CD4-positive, alpha-beta T cell treated with Interferon gamma for 1 hour (primary cell): ENCODE results near the gene LYZ.
A peak's percentile ranks its signal among the peaks of the same experiment; 100 is the strongest.

ENCODE experiments used
- DNase-seq: peaks from one replicate; pipeline ENCODE4 v3.0.0-alpha.2; 2020

The LYZ gene

DNA sequence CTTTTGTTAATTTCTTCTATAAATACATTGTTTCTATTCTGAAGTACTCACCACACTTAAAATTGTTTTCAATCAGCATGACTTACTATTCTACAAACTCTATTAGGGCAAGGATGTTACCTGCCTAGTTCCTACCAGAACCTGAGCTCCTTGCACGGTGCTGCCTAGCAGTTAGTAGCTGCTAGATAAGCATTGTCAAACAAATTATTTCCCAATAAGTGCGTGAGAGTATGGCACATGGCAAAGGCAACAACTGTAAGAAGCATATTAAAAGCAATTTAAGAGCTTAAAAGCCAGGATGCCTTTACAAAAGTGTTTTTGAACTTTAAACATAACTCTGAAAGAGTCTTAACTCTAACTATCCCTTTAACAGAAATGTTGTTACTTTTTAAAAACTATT, 8.2 kb upstream of the LYZ start:
- no peak for DNase-seq

DNA sequence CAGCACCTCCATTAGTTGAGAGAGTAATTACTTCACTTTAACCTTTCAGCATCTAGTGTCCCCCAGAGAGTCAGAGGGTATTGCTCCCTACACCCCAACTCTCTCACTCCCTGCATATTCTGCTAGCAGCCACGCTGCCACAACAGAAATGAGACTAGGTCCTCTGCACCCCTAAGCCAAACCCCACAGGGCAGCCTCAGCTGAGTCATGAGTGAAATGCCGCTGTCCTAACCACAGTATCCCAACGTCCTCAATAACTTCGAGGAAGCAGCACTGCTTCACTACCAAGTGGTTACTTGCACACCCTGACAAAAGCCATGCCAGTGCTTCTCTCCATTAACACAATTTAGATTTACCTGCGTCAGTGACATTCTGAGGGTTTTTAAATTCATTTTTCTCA, 6.9 kb upstream of the LYZ start:
- DNase-seq: peak; percentile 29

DNA sequence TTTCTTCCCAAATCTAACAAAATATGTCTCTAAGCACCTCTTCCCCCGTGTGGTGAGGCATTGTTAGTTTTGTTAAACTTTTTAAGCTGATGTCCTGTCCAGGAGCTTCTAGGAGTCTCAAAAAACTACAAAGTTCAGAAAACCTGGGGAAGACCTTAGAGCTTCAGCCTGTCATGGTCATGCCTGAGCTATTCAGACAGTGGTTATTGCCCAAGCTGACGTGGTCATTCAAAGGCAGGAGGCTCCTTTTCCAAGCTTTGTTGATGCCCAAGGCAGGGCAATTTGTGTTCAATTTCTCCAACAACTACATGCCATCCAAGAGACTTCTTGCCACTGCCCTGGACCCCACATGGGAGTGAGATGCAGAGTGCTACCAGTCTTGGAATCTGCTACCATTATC, 5.8 kb upstream of the LYZ start:
- no peak for DNase-seq

DNA sequence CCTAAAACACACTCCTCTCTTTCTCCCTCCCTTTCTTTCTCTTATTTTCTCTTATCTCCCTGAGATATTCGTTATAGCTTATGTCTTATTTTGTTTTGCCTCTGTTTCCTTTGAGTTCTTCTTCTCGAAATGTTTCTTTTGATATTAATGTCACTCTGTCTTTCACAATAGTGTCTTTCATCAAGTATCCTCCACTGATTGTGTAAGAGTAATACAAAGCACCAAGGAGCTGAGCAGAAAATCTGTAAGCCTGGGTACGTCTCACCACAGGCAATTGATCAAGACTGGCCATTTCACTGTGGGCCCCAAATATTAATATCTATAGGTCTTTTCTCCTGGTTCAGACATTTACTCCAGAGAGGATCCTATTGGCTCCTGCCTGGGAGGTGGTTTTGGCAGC, 4.8 kb upstream of the LYZ start:
- no peak for DNase-seq

DNA sequence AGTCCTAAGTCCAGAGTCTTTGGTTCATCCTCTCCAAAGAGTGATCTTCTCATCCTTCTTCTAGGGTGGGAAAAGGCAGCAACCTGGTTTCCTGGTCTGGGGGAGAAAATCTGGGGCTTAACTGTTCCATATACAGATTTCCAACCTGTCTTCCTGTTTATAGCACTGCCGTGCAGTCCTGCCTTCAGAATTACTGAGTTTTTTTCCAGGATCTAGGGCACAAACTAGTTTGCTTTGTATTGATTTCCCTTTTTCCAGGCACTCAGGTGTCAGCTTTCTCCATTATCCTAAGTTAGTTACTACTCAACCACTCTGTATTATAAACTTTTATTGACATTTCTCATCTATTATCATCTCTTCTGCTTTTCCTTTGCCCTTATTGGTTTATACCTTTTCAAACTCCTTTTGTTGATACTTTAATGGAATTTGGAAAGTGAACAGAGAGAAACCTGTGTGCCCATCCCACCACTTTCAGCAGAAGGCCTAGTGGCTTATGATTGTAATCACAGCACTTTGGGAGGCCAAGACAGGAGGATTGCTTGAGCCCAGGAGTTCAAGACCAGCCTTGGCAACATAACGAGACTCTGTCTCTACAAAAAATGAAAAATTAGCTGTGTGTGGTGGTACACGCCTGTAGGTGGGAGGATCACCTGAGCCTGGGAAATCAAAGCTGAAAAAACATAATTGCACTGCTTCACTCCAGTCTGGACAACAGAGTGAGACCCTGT, 4.1 kb upstream of the LYZ start:
- no peak for DNase-seq

DNA sequence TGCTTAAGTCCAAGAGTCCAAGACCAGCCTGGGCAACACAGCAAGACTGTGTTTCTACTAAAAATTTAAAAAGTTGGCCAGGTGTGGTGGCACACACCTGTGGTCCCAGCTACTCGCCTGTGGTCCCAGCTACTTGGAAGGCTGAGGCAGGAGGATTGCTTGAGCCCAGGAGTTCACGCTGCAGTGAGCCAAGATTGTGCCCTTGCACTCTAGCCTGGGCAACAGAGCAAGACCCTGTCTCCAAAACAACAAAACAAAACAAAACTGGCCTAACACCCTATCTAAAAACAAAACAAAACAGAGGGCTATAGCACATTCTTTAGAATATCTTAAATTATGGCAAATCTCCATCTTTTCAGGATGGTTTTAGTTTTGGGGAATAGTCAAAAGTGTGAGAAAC, 3.1 kb upstream of the LYZ start:
- no peak for DNase-seq

DNA sequence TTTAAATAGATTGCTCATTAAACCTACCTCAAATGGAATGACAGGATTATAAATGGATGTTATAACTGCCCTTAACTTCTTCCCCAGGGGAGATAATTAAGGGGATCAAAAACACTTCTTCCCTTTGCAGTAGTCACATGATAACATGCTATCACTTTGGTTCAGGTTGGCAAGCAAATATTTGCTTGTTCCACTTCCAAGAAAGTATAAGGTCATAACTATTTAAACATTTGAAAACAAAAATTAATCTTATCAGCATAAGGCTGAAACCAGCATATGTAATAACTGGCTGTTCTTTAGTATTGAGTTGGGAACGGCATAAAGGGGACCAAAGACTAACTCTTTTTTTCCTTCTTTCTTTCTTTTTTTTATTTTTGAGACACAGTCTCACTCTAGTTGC, 2.4 kb upstream of the LYZ start:
- DNase-seq: no peak

DNA sequence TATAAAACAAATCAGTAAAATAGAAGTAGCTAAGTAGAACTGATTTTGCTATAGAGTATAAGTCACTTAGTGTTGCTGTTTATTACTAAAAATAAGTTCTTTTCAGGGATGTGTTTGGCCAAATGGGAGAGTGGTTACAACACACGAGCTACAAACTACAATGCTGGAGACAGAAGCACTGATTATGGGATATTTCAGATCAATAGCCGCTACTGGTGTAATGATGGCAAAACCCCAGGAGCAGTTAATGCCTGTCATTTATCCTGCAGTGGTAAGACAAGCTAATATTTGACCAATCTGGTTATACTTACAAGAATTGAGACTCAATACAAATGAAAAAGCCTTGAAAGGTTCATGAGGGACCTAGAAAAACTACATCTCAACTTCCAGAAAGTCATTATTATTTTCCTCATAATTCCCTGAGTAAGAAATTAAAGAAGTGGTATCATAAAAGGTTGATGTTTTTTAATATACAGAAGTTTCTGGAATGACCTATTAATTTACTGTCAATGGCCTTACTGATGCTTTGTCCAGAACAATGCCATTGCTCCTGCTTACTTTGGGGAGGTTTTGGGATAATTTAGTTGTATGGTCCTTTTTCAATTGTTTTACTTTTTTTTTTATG, 1.9 kb downstream of the LYZ start:
- DNase-seq: no peak

DNA sequence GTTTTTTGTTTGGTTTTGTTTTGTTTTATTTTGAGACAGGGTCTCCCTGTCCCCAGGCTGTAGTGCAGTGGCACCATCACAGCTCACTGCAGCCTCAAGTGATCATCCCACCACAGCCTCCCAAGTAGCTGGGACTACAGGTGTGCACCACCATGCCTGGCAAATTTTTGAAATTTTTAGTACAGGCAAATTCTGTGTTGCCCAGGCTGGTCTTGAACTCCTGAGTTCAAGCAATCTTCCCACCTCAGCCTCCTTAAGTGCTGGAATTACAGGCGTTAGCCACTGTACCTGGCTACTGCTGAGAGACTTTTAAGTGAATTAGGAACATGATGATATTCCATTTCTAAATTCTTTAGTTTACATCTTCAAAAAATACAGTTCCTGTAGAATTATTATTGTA, 2.6 kb downstream of the LYZ start:
- DNase-seq: no peak

DNA sequence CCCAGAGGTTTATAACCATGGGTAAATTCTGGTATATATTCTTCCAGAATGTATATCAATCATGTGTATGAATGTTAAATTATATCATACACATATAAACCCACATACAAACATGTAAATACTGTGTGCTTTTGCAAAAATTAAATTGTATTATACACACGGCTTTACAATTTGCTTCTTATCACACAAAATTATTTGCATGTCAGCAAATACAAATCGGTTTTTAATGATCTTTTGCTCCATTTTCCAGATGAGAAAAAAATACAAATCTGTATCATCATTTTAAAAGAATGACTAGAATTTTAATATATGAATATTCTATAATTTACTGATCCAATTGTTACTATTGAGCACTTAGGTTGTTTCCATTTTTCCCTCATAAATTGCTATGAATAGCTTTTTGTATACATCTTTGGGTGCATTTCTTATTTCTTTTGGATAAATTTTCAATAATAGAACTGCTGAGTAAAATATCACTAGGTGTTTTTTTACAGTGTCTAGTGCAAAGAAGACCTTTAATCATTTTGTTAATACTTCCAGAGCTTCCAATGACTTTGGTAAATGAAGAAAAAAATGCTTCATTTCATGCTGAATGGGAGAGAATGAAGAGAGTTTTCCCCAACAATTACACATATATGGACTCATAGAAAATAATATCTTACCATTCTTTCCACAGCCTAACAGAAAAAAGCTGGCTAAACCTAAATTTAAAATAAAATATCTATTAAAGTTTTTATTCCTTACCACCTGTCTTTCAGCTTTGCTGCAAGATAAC, 3.5 kb downstream of the LYZ start:
- DNase-seq: no peak

DNA sequence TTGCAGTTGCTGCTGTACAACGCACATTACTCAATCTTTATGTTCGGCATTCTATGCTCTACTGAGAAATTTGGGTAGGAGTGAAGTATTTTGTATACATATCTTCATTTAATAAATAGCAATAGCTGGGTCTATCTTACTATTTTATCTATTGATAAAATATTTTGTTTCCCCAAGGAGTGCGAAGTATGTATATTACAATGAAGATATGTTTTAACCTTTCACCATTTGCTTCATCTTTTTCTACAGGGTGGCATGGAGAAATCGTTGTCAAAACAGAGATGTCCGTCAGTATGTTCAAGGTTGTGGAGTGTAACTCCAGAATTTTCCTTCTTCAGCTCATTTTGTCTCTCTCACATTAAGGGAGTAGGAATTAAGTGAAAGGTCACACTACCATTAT, 4.7 kb downstream of the LYZ start:
- DNase-seq: no peak

DNA sequence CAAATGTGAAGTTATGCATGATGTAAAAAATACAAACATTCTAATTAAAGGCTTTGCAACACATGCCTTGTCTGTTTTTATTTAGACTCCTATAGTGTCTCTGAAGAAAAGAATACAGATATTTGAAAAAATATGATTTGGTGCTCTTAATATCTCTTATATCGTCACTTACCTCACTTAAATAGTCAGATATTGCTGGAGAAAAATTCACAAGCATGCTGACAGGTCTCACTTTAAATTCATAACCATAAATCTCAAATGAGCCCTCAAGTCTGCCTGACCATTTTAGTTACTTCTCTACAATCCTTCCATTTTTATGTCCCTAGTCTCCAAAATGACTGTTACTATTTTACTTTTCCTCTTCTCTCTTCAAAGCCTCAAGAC, 6.0 kb downstream of the LYZ start:
- no peak for DNase-seq

DNA sequence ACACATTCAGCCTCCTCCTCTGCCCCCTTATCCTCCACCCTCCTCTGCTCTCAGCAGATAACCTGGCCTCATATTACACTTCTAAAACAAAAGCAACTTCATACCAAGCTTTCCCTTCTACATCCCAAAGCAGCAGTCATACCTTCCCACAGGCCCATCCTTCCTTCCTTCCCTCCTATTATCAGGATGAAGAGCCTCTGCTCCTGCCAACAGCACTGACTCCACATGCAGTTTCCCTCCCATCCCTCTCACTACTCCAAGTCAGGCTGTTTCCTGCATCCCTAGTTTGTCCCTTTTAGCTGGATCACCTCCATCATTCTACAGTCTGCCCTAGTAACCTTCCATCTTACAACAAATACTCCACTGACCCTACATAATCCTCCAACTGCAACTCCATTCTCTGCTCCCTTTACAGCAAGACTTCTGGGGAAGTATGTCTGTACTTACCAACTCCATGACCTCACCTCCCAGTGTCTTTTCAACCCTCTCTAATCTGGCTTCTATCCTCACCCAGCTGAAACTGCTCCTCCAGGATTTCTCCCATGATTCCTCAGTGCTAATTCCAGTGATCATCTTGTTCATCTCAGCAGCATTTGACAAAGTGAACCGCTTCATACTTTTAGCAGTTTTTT, 6.5 kb downstream of the LYZ start:
- DNase-seq: no peak

DNA sequence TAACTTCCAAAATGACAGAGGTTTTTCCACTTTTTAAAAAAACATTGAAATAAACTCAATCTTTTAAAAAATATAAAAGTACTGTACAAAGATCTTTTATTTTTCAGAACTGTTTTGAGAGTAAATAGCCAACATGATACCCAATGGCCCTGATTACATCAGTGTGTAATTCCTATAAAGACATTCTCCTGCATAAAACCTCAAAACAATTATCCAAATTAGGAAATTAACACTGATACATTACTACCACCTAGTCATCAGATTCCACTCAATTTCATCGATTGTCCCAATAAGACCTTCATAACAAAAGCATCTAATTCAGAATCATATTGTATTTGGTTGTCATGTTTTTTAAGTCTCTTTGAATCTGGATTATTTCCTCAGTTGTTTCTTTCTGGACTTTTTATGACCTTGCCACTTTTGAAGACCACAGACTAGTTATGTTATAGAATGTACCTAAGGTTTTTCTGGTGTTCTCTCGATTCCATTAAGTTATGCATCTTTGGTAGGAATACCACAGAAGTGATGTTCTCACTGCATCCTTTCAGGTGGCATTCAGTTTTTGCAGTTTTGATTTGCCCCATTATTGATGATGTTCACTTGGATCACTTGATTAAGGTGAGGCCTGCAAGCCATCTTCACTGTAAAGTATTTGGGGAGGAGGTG, 7.3 kb downstream of the LYZ start:
- DNase-seq: no peak

DNA sequence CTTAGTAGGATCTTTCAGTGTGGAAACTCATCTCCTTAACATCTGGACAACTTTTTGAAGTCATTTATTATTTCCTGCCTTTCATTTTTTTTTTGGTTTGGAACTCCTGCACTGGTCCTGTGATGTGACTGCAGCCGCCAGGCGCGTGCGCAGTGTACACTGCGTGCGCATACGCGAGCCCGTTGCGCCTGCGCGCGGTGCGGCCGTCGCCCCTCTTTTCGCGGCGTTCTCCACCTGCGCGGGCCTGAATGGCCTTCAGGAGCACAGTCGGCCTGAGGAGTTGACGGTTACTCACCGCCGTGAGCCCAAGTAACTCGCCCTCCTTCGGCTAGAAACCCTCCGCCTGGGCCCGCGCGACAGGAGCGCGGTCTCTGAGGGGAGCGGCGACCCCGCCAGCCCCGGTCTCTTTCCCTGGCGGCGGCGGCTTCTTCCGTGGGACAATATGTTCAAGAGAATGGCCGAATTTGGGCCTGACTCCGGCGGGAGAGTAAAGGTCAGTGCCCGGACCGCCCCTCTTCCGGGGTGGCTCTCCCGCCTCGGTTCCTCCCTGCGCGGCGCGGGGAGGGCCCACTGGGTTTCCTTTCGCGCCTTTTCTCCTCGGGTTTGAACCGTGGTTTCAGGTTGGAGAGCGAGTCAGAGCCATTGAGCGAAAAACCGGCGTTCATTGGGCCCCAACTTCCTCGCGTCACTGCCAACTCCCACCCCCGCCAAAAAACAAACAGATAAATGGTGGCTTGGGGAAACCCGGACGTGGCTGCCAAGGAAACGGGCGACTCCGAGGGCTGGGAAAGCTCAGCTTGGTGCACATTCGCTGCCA, 11.6 kb downstream of the LYZ start, which contains the start of gene YEATS4:
Gene YEATS4 (plus strand): TSS at position 213 of the 817 bp plus-strand sequence. CDS start 230 bp downstream, at position 443.
- DNase-seq: peak; percentile 87

DNA sequence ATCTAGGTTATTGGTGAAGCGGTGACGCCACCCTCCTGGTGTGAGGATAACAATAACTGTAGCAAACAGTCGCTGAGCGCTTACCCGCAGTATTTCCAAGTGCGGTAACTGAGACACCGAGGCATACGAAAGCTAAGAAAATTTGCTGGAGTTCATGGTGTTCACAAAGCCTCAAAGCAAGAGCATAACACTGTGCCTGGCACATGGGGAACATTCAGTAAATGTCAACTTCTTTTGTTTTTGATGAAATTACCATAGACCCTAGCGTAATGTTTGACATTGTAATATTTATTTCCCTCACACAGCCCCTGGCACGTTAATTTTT, 12.1 kb downstream of the LYZ start:
- DNase-seq: no peak

DNA sequence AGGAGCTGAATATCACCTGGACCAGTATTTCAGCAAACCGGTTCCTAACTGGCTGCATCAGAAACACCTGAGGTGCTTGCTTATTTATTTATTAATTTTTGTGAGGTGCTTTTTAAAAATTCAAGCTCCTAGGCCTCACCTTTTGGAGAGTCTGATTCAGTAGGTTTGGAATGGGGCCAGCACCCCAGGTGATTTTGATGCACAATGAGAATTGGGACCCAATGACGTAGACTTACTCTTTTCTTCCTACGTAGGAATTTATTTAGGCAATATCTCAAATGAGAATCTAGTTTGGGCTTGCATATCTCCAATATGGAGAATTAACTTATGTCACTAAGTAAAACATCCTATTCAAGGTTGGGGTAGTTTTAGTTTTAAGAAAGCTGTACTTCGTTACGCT, 18.6 kb downstream of the LYZ start:
- no peak for DNase-seq

DNA sequence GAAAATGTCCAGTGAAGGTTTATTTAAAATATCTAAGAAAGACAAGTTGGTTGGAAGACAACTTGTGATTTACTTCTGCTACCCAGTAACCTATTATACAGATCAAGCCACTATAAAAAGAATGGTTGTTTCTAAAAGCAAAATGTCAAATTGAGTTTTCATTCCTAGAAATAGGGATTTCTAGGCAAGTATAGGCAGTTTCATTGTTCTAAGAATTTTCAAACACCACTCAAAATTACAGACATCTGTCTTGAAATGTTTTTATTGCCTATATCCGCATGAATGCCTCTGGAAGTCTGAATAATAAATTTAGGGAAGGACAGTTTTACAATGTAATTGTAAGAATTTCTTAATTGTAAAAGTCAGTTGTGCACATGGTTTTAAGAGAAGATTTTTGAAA, 20.0 kb downstream of the LYZ start:
- no peak for DNase-seq

DNA sequence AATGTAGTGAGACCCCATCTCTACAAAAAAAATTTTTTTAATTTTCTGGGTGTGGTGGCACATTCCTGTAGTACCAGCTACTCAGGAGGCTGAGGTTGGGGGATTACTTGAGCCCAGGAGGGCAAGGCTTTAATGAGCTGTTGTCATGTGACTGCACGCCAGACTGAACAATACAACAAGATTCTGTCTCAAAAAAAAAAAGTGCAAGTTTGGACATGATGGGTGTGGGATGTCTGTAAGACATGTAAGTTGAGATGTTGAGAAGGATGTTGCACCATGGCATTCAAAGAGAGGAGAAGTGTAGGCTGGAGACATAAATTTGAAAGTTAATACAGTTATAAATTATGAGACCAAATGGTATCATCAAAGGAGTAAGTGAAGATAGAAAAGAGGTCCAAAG, 34.9 kb downstream of the LYZ start:
- DNase-seq: no peak

DNA sequence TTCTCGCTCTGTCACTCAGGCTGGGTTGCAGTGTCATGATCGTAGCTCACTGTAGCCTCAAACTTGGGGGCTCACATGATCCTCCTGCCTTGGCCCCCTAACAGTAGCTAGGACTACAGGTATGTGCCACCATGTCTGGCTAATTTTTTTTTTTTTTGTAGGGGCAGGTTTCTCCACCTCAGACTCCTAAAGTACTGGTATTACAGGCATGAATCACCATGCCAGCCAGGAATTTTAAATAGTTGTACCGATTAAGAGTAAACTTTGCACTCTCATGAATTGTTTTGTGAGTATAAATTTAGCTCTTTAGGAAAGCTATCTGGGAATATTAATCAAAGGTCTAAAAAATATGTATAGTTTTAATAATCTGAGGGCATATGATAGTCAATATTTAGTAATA, 36.9 kb downstream of the LYZ start:
- no peak for DNase-seq

DNA sequence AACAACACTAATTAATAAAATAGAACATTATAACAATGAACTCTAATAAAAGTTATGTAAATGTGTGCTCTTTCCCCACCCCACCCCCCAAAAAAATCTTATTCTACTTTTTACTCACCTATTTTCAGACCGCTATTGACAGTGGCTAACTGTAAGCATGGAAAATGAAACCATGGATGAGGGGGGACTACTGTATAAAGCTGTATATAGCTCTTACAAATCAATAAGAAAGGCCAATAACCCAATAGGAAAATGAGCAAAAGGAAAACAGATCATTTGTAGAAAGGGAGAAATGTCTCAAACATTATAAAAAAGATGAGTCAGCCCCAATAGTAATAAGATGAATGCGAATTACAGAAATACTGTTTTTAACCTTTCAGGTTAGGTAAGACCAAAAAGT, 38.7 kb downstream of the LYZ start:
- DNase-seq: no peak

DNA sequence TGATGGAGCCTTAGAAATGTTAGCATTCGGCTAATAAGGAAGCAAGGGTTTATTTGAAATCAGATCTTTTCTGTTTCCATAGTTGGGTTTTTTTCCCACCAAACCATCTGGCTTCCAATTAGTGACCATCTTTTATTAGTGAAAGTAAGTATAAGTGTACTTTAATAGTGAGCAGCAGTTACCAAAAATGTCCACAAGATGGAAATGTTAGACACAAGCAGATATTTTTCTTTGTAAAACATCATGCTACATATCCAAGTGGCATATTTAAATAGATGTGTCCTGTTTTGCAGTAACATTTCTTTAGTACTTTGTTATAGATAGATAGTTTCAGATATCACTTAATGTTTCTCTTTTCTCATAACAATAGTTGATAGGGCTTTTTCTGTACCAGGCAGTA, 40.2 kb downstream of the LYZ start:
- DNase-seq: no peak
